Memory B cell (primary cell): ENCODE data around the gene CD8B.
"Not testable (repeated sequence)": the region's sequence is repeated elsewhere in the genome, so short reads cannot be mapped to it uniquely, and the experiment has no call there.

Experiments used
- ATAC-seq: fragments of 150-1000 bp; cut with Tn5 transposase; 2 replicates; pipeline ENCODE4 v1.10.0; 2021; ENCODE audit warnings: low read depth, mild to moderate bottlenecking, moderate library complexity
- DNase-seq, 2 donors: peaks; one replicate each; pipeline ENCODE4 v3.0.0; 2022; ENCODE audit warnings: low spot score in 2 of 2
- H3K27ac Mint-ChIP-seq: one replicate; pipeline ENCODE4 v1.8.0; 2022; ENCODE audit warnings: mild to moderate bottlenecking, moderate library complexity, mixed read lengths
- H3K27me3 Mint-ChIP-seq: one replicate; pipeline ENCODE4 v1.8.0; 2022; ENCODE audit warnings: mixed read lengths
- H3K36me3 Mint-ChIP-seq: one replicate; pipeline ENCODE4 v1.8.0; 2022; ENCODE audit warnings: mild to moderate bottlenecking, mixed read lengths
- H3K4me1 Mint-ChIP-seq: one replicate; pipeline ENCODE4 v1.8.0; 2022; ENCODE audit warnings: mixed read lengths
- H3K4me3 Mint-ChIP-seq: one replicate; pipeline ENCODE4 v1.8.0; 2022; ENCODE audit warnings: mild to moderate bottlenecking, moderate library complexity, mixed read lengths
- H3K9me3 Mint-ChIP-seq: one replicate; pipeline ENCODE4 v1.8.0; 2022; ENCODE audit warnings: mixed read lengths

CD8B gene

GRCh38 chr2:86861628-86862379 lies at the start of gene CD8B:
CD8B (minus strand) TSS chr2:86861886; CDS start chr2:86861865, 21 bp downstream.
- ATAC-seq, H3K27me3 Mint-ChIP-seq, DNase-seq, H3K9me3 Mint-ChIP-seq, H3K36me3 Mint-ChIP-seq, H3K4me1 Mint-ChIP-seq, H3K27ac Mint-ChIP-seq, H3K4me3 Mint-ChIP-seq: not testable (repeated sequence)

- H3K9me3 Mint-ChIP-seq, H3K36me3 Mint-ChIP-seq, H3K27me3 Mint-ChIP-seq, H3K27ac Mint-ChIP-seq, H3K4me3 Mint-ChIP-seq, H3K4me1 Mint-ChIP-seq, ATAC-seq, DNase-seq: not testable (repeated sequence)
These were observed 44.2 kb upstream of the CD8B start for GRCh38 chr2:86905868-86906267.

- ATAC-seq, H3K4me1 Mint-ChIP-seq, H3K4me3 Mint-ChIP-seq, H3K9me3 Mint-ChIP-seq, H3K36me3 Mint-ChIP-seq, H3K27ac Mint-ChIP-seq, H3K27me3 Mint-ChIP-seq, DNase-seq: not testable (repeated sequence)
These were observed 39.0 kb upstream of the CD8B start for GRCh38 chr2:86900687-86901086.

GRCh38 chr2:86886026-86886425 lies 24.3 kb upstream of the CD8B start:
- not testable (repeated sequence) for H3K4me3 Mint-ChIP-seq, DNase-seq, H3K36me3 Mint-ChIP-seq, H3K9me3 Mint-ChIP-seq, H3K27me3 Mint-ChIP-seq, H3K27ac Mint-ChIP-seq, H3K4me1 Mint-ChIP-seq
- ATAC-seq = peak; percentile 88

- not testable (repeated sequence) for H3K4me3 Mint-ChIP-seq, DNase-seq, H3K36me3 Mint-ChIP-seq, H3K9me3 Mint-ChIP-seq, H3K4me1 Mint-ChIP-seq, ATAC-seq, H3K27ac Mint-ChIP-seq, H3K27me3 Mint-ChIP-seq
These were observed 21.2 kb upstream of the CD8B start for GRCh38 chr2:86882865-86883264.

GRCh38 chr2:86882118-86882665 lies 20.5 kb upstream of the CD8B start:
- not testable (repeated sequence) for H3K4me3 Mint-ChIP-seq, H3K4me1 Mint-ChIP-seq, DNase-seq, H3K9me3 Mint-ChIP-seq, H3K27me3 Mint-ChIP-seq, ATAC-seq, H3K36me3 Mint-ChIP-seq, H3K27ac Mint-ChIP-seq

- H3K9me3 Mint-ChIP-seq, H3K27me3 Mint-ChIP-seq, H3K27ac Mint-ChIP-seq, H3K4me1 Mint-ChIP-seq, ATAC-seq, DNase-seq, H3K36me3 Mint-ChIP-seq, H3K4me3 Mint-ChIP-seq: not testable (repeated sequence)
These were observed 17.3 kb upstream of the CD8B start for GRCh38 chr2:86878986-86879385.

GRCh38 chr2:86870941-86871340 lies 9.3 kb upstream of the CD8B start:
- H3K4me1 Mint-ChIP-seq, H3K27ac Mint-ChIP-seq, DNase-seq, H3K9me3 Mint-ChIP-seq, H3K36me3 Mint-ChIP-seq, H3K4me3 Mint-ChIP-seq, ATAC-seq, H3K27me3 Mint-ChIP-seq: not testable (repeated sequence)

GRCh38 chr2:86868895-86869468 lies 7.3 kb upstream of the CD8B start:
- not testable (repeated sequence) for ATAC-seq, H3K36me3 Mint-ChIP-seq, H3K27ac Mint-ChIP-seq, H3K9me3 Mint-ChIP-seq, H3K27me3 Mint-ChIP-seq, DNase-seq, H3K4me1 Mint-ChIP-seq, H3K4me3 Mint-ChIP-seq

- DNase-seq, H3K27ac Mint-ChIP-seq, H3K27me3 Mint-ChIP-seq, H3K36me3 Mint-ChIP-seq, ATAC-seq, H3K4me1 Mint-ChIP-seq, H3K9me3 Mint-ChIP-seq, H3K4me3 Mint-ChIP-seq: not testable (repeated sequence)
These were observed 656 bp upstream of the CD8B start for GRCh38 chr2:86862380-86862703.

- not testable (repeated sequence) for H3K27ac Mint-ChIP-seq, H3K36me3 Mint-ChIP-seq, H3K27me3 Mint-ChIP-seq, ATAC-seq, DNase-seq, H3K4me1 Mint-ChIP-seq, H3K4me3 Mint-ChIP-seq, H3K9me3 Mint-ChIP-seq
These were observed 511 bp downstream of the CD8B start for GRCh38 chr2:86861175-86861574.

GRCh38 chr2:86860573-86860972 lies 1.1 kb downstream of the CD8B start:
- H3K9me3 Mint-ChIP-seq, H3K27ac Mint-ChIP-seq, ATAC-seq, DNase-seq, H3K4me1 Mint-ChIP-seq, H3K4me3 Mint-ChIP-seq, H3K36me3 Mint-ChIP-seq, H3K27me3 Mint-ChIP-seq: not testable (repeated sequence)

- not testable (repeated sequence) for H3K27me3 Mint-ChIP-seq, H3K4me3 Mint-ChIP-seq
These were observed 4.0 kb downstream of the CD8B start for GRCh38 chr2:86857688-86858087.

GRCh38 chr2:86856498-86856897 lies 5.2 kb downstream of the CD8B start:
- not testable (repeated sequence) for H3K36me3 Mint-ChIP-seq, ATAC-seq, H3K4me3 Mint-ChIP-seq, H3K4me1 Mint-ChIP-seq, H3K27me3 Mint-ChIP-seq, H3K27ac Mint-ChIP-seq, H3K9me3 Mint-ChIP-seq, DNase-seq

More at GRCh38 chr2:86857688-86858087, 4.0 kb downstream of the CD8B start:
- H3K9me3 Mint-ChIP-seq, H3K4me1 Mint-ChIP-seq, H3K27ac Mint-ChIP-seq, ATAC-seq, DNase-seq, H3K36me3 Mint-ChIP-seq: not testable (repeated sequence)

GRCh38 chr2:86855981-86856380 lies 5.7 kb downstream of the CD8B start:
- not testable (repeated sequence) for H3K27ac Mint-ChIP-seq, DNase-seq, H3K4me3 Mint-ChIP-seq, H3K9me3 Mint-ChIP-seq, ATAC-seq, H3K36me3 Mint-ChIP-seq, H3K4me1 Mint-ChIP-seq, H3K27me3 Mint-ChIP-seq
